Stimulated activated naive CD8-positive, alpha-beta T cell treated with anti-CD3 and anti-CD28 coated beads, Interleukin-15, amount 100 ng/mL, for 72 hours (primary cell): Measurements from ENCODE around the gene MACF1.

Source experiments
- ATAC-seq: fragments of 150-1000 bp; cut with Tn5 transposase; 2 replicates; pipeline ENCODE4 v1.10.0; 2021; ENCODE audit warnings: mild to moderate bottlenecking, moderate library complexity
- DNase-seq, 2 donors: peaks; one replicate each; pipeline ENCODE4 v3.0.0; 2021 to 2022
- H3K27ac Mint-ChIP-seq, 2 donors: one replicate each; pipeline ENCODE4 v1.8.0; 2022; ENCODE audit warnings: mild to moderate bottlenecking in 2 of 2, mixed read lengths in 2 of 2, moderate library complexity in 2 of 2
- H3K27me3 Mint-ChIP-seq: one replicate; pipeline ENCODE4 v1.8.0; 2022; ENCODE audit warnings: mixed read lengths
- H3K4me1 Mint-ChIP-seq: one replicate; pipeline ENCODE4 v1.8.0; 2022; ENCODE audit warnings: mild to moderate bottlenecking, mixed read lengths
- H3K4me3 Mint-ChIP-seq, 2 donors: one replicate each; pipeline ENCODE4 v1.8.0; 2022; ENCODE audit warnings: mild to moderate bottlenecking in 2 of 2, mixed read lengths in 2 of 2, moderate library complexity in 1 of 2
- H3K9me3 Mint-ChIP-seq, 2 donors: one replicate each; pipeline ENCODE4 v1.8.0; 2022; ENCODE audit warnings: mixed read lengths in 2 of 2

The MACF1 gene

GRCh38 chr1:39283858-39284257 is 79.4 kb downstream of the MACF1 start:
- DNase-seq (no peak), ATAC-seq (no peak)
- H3K27me3 Mint-ChIP-seq: no peaks in the 10 kb centered on the region
- H3K4me1 Mint-ChIP-seq: no peaks in the 10 kb centered on the region
- H3K9me3 Mint-ChIP-seq: no peaks in the 10 kb centered on the region
- H3K4me3 Mint-ChIP-seq: no peak overlapping the region
- peak overlapping the region in 1 of 2 donors; percentile 69 for H3K27ac Mint-ChIP-seq

- no peaks in the 10 kb centered on the region for H3K27me3 Mint-ChIP-seq
- no peak overlapping the region for H3K27ac Mint-ChIP-seq
- H3K9me3 Mint-ChIP-seq: no peaks in the 10 kb centered on the region
- DNase-seq (no peak), ATAC-seq (no peak)
- no peaks in the 10 kb centered on the region for H3K4me1 Mint-ChIP-seq
- no peak overlapping the region for H3K4me3 Mint-ChIP-seq
These were observed 83.0 kb downstream of the MACF1 start for GRCh38 chr1:39287541-39287940.

- no peaks in the 10 kb centered on the region for H3K9me3 Mint-ChIP-seq
- ATAC-seq (no peak), DNase-seq (no peak)
- no peak overlapping the region for H3K27ac Mint-ChIP-seq
- no peaks in the 10 kb centered on the region for H3K4me1 Mint-ChIP-seq
- no peaks in the 10 kb centered on the region for H3K27me3 Mint-ChIP-seq
- H3K4me3 Mint-ChIP-seq: no peak overlapping the region
These were observed 84.4 kb downstream of the MACF1 start for GRCh38 chr1:39288735-39289465.

- Mint-ChIP-seq H3K27ac (no peak overlapping the region), H3K27me3 (no peaks in the 10 kb centered on the region)
These were observed 87.9 kb downstream of the MACF1 start for GRCh38 chr1:39292401-39292800.

GRCh38 chr1:39293375-39294070 is 89.0 kb downstream of the MACF1 start:
- H3K27ac Mint-ChIP-seq: no peak overlapping the region
- H3K27me3 Mint-ChIP-seq: no peaks in the 10 kb centered on the region
- H3K9me3 Mint-ChIP-seq: no peaks in the 10 kb centered on the region
- no peak overlapping the region for H3K4me3 Mint-ChIP-seq
- no peak for DNase-seq
- peaks cover 6% of the 10 kb centered on the region for H3K4me1 Mint-ChIP-seq
- ATAC-seq: peak; percentile 55

More at GRCh38 chr1:39292401-39292800, 87.9 kb downstream of the MACF1 start:
- no peak for ATAC-seq
- H3K4me3 Mint-ChIP-seq: no peak overlapping the region
- no peak for DNase-seq
- H3K9me3 Mint-ChIP-seq: no peaks in the 10 kb centered on the region
- peaks cover 6% of the 10 kb centered on the region for H3K4me1 Mint-ChIP-seq

GRCh38 chr1:39294531-39294930 is 90.0 kb downstream of the MACF1 start:
- Mint-ChIP-seq H3K9me3 (no peaks in the 10 kb centered on the region), H3K4me3 (no peak overlapping the region), H3K27me3 (no peaks in the 10 kb centered on the region), H3K27ac (no peak overlapping the region), H3K4me1 (peaks cover 6% of the 10 kb centered on the region)
- no peak for DNase-seq
- ATAC-seq: no peak

GRCh38 chr1:39295901-39296300 is 91.4 kb downstream of the MACF1 start:
- H3K4me3 Mint-ChIP-seq: no peak overlapping the region
- H3K27me3 Mint-ChIP-seq: no peaks in the 10 kb centered on the region
- no peak for ATAC-seq
- DNase-seq: no peak
- peaks cover 6% of the 10 kb centered on the region for H3K4me1 Mint-ChIP-seq
- H3K9me3 Mint-ChIP-seq: no peaks in the 10 kb centered on the region
- peak overlapping the region in 1 of 2 donors; percentile 44 for H3K27ac Mint-ChIP-seq

- Mint-ChIP-seq H3K4me3 (no peak overlapping the region), H3K9me3 (no peaks in the 10 kb centered on the region), H3K27me3 (no peaks in the 10 kb centered on the region), H3K27ac (no peak overlapping the region), H3K4me1 (peaks cover 6% of the 10 kb centered on the region)
- DNase-seq: no peak
- ATAC-seq: no peak
These were observed 93.1 kb downstream of the MACF1 start for GRCh38 chr1:39297551-39297950.

GRCh38 chr1:39301606-39302005 is 97.1 kb downstream of the MACF1 start:
- Mint-ChIP-seq H3K4me3 (no peak overlapping the region), H3K4me1 (no peaks in the 10 kb centered on the region), H3K27me3 (no peaks in the 10 kb centered on the region), H3K9me3 (no peaks in the 10 kb centered on the region), H3K27ac (no peak overlapping the region)
- DNase-seq (no peak), ATAC-seq (no peak)

- Mint-ChIP-seq H3K4me3 (no peak overlapping the region), H3K9me3 (no peaks in the 10 kb centered on the region), H3K27ac (no peak overlapping the region), H3K4me1 (no peaks in the 10 kb centered on the region), H3K27me3 (no peaks in the 10 kb centered on the region)
- DNase-seq: no peak
- ATAC-seq: no peak
These were observed 101.1 kb downstream of the MACF1 start for GRCh38 chr1:39305555-39305954.

GRCh38 chr1:39310015-39310414 is 105.5 kb downstream of the MACF1 start:
- DNase-seq (no peak), ATAC-seq (no peak)
- peak overlapping the region in 1 of 2 donors; percentile 69 for H3K27ac Mint-ChIP-seq
- no peak overlapping the region for H3K4me3 Mint-ChIP-seq
- H3K9me3 Mint-ChIP-seq: no peaks in the 10 kb centered on the region
- no peaks in the 10 kb centered on the region for H3K27me3 Mint-ChIP-seq
- no peaks in the 10 kb centered on the region for H3K4me1 Mint-ChIP-seq

GRCh38 chr1:39310691-39311090 is 106.2 kb downstream of the MACF1 start:
- H3K4me3 Mint-ChIP-seq: no peak overlapping the region

GRCh38 chr1:39317111-39317510 is 112.6 kb downstream of the MACF1 start:
- H3K4me3 Mint-ChIP-seq: no peak overlapping the region
- no peak overlapping the region for H3K27ac Mint-ChIP-seq
- no peaks in the 10 kb centered on the region for H3K9me3 Mint-ChIP-seq
- peaks cover 16% of the 10 kb centered on the region for H3K4me1 Mint-ChIP-seq
- DNase-seq: no peak
- H3K27me3 Mint-ChIP-seq: no peaks in the 10 kb centered on the region
- ATAC-seq: no peak

More at GRCh38 chr1:39310691-39311090, 106.2 kb downstream of the MACF1 start:
- Mint-ChIP-seq H3K27ac (peak overlapping the region in 1 of 2 donors; percentile 29), H3K4me1 (no peaks in the 10 kb centered on the region), H3K27me3 (no peaks in the 10 kb centered on the region), H3K9me3 (no peaks in the 10 kb centered on the region)
- DNase-seq (no peak), ATAC-seq (no peak)

GRCh38 chr1:39317910-39318633 is 113.6 kb downstream of the MACF1 start:
- Mint-ChIP-seq H3K9me3 (no peaks in the 10 kb centered on the region), H3K27ac (no peak overlapping the region), H3K4me3 (no peak overlapping the region), H3K4me1 (peaks cover 16% of the 10 kb centered on the region), H3K27me3 (no peaks in the 10 kb centered on the region)
- DNase-seq: no peak
- ATAC-seq: no peak

GRCh38 chr1:39321979-39322378 is 117.5 kb downstream of the MACF1 start:
- ATAC-seq: no peak
- H3K9me3 Mint-ChIP-seq: no peaks in the 10 kb centered on the region
- no peak for DNase-seq
- peaks cover 16% of the 10 kb centered on the region for H3K4me1 Mint-ChIP-seq
- H3K4me3 Mint-ChIP-seq: no peak overlapping the region
- peak overlapping the region; percentile 8 to 14 for H3K27ac Mint-ChIP-seq
- H3K27me3 Mint-ChIP-seq: no peaks in the 10 kb centered on the region

- Mint-ChIP-seq H3K27me3 (no peaks in the 10 kb centered on the region), H3K9me3 (no peaks in the 10 kb centered on the region), H3K4me1 (peaks cover 16% of the 10 kb centered on the region), H3K4me3 (no peak overlapping the region), H3K27ac (no peak overlapping the region)
- DNase-seq: no peak
- no peak for ATAC-seq
These were observed 117.9 kb downstream of the MACF1 start for GRCh38 chr1:39322431-39322830.
